Measurements from ENCODE around the gene LSAMP. TPM values are rescaled to one million over a fixed set of nuclear protein-coding genes. Genes with fewer than 3 reads are reported as not detected.

The LSAMP gene
- polyA plus RNA-seq, 1 of the 3 experiments (the other 2 are of a cell fraction) = 6.6 TPM

DNA sequence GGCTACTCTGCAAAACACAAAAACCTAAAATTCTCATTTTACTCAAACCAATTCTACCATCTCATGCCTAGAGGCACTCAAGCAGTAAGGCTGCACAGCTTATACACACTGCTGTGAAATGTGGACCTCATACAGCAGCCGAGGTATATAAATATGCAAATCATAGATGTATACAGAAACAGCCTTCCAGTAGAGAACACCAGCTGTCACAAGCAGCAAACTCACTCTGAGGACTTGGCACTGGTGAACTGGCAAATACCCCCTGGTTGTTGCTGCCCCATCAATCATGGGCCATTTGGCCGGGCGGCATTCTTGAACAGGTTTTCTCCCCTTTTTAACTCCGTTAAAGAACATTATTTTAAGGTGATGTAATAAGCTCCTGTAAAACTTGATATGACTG, 378.0 kb downstream of the LSAMP start (continued):
- no peak for TF ChIP-seq EP300 (IDR thresholded peaks at IDR 0.05; ENCODE audit: borderline replicate concordance in 1 of 2, low read depth in 1 of 2, low read length in 1 of 2)
- TF ChIP-seq TEAD4 (IDR thresholded peaks at IDR 0.05; ENCODE audit: borderline replicate concordance, insufficient read depth) = no peak
- TF ChIP-seq YY1 (IDR thresholded peaks at IDR 0.05; ENCODE audit: low read depth) = no peak

DNA sequence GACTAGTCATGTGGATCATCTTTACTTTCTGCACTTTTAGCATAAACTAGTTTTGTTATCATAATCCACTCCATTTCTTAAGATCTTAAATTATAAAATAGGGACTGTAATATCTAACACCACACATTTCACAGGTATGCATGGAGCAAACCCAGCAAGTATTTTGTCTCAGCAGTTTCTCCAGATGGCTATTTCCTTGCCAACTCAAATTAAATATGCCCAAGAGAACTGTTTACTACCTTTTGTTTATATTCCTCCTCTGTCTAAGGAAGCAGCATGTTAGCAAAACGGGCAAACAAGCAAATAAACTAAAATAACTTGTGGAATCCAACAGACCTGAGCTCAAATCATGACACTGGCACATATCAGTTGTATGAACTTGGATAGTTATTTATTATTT, 379.8 kb downstream of the LSAMP start:
- H3K4me2 ChIP-seq = no peak overlapping the region
- 41% methylated on average over 1 of the region's 1 CpG for WGBS (ENCODE audit: low lambda C conversion rate)
- no peak overlapping the region for H2AFZ ChIP-seq (ENCODE audit: low read depth)
- H3F3A ChIP-seq (replicated peaks; ENCODE audit: insufficient read depth) = no peaks in the 10 kb centered on the region
- H3K27me3 ChIP-seq (ENCODE audit: insufficient read depth) = no peaks in the 10 kb centered on the region
- peaks cover 0 to 9% of the 10 kb centered on the region in 2 experiments; a peak in 1 of 4 replicates for H3K4me1 ChIP-seq (ENCODE audit: control insufficient read depth in 1 of 2, insufficient read depth in 2 of 2, low read depth in 1 of 2, low read length in 1 of 2)
- H3K9me2 ChIP-seq = no peaks in the 10 kb centered on the region
- no peak overlapping the region for H3K27ac ChIP-seq (ENCODE audit: low read depth in 2 of 2, low read length in 1 of 2)
- no peak overlapping the region for H3K9ac ChIP-seq
- no peaks in the 10 kb centered on the region for H4K20me1 ChIP-seq (ENCODE audit: insufficient read depth)
- TF ChIP-seq ELF1 (IDR thresholded peaks at IDR 0.05) (no peak), USF1 (IDR thresholded peaks at IDR 0.05; ENCODE audit: borderline replicate concordance, low read depth) (no peak), SIN3A (IDR thresholded peaks at IDR 0.05; ENCODE audit: borderline replicate concordance, low read depth, low read length) (no peak), YY1 (IDR thresholded peaks at IDR 0.05; ENCODE audit: low read depth) (no peak), RAD21 (IDR thresholded peaks at IDR 0.05; ENCODE audit: low read length) (no peak), JUND (IDR thresholded peaks at IDR 0.05) (no peak), FOXJ3 (CRISPR knock-in tag; IDR thresholded peaks at IDR 0.05) (no peak), ZBTB33 (IDR thresholded peaks at IDR 0.05; ENCODE audit: borderline replicate concordance, low read depth) (no peak), IRF3 (IDR thresholded peaks at IDR 0.05; ENCODE audit: low read depth, low read length) (no peak), GATA2 (CRISPR knock-in tag; IDR thresholded peaks at IDR 0.05) (no peak)
- no peak for DNase-seq
- H3K36me3 ChIP-seq (replicated peaks in 1 of 2; ENCODE audit: control insufficient read depth in 1 of 2, insufficient read depth in 2 of 2, low read length in 1 of 2) = no peaks in the 10 kb centered on the region
- H3K79me2 ChIP-seq (ENCODE audit: insufficient read depth) = no peaks in the 10 kb centered on the region; the same call in 1 of the 2 replicates
- H3K4me3 ChIP-seq (ENCODE audit: low read depth in 2 of 2, low read length in 1 of 2) = no peak overlapping the region
- H3K9me3 ChIP-seq = no peaks in the 10 kb centered on the region
- ChIA-PET CTCF (no interaction called here), POLR2A (no interaction called here)

DNA sequence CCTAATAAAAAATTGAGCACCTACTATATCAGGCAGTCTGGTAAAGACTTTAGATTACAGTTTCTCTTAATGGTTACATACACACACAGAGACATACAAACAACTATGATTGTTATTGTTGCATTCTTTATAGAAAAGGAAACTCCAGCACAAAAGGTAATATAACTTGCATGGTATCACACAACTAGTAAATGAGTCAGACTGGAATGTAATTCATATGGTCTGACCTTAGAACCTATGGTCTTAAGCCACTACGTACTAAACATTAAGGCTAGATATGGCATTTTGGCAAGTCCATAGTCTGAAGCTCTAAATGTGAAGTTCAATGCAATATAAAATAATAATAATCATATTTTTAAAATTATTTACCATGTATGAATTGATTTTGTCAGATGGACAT, 380.6 kb downstream of the LSAMP start:
- no peak for DNase-seq
- CTCF ChIA-PET = no interaction called here
- no peaks in the 10 kb centered on the region for H3K27me3 ChIP-seq (ENCODE audit: insufficient read depth)
- H4K20me1 ChIP-seq (ENCODE audit: insufficient read depth) = no peaks in the 10 kb centered on the region
- POLR2A ChIA-PET = no interaction called here
- H3F3A ChIP-seq (replicated peaks; ENCODE audit: insufficient read depth) = peaks cover 4% of the 10 kb centered on the region
- no peak overlapping the region for H3K27ac ChIP-seq (ENCODE audit: low read depth in 2 of 2, low read length in 1 of 2)
- H3K36me3 ChIP-seq (replicated peaks in 1 of 2; ENCODE audit: control insufficient read depth in 1 of 2, insufficient read depth in 2 of 2, low read length in 1 of 2) = no peaks in the 10 kb centered on the region
- H3K9ac ChIP-seq = no peak overlapping the region
- H3K9me2 ChIP-seq = no peaks in the 10 kb centered on the region
- H2AFZ ChIP-seq (ENCODE audit: low read depth) = no peak overlapping the region
- H3K9me3 ChIP-seq = no peaks in the 10 kb centered on the region
- H3K4me3 ChIP-seq (ENCODE audit: low read depth in 2 of 2, low read length in 1 of 2) = no peak overlapping the region
- 77% methylated on average over 1 of the region's 1 CpG for WGBS (ENCODE audit: low lambda C conversion rate)
- H3K4me1 ChIP-seq (ENCODE audit: control insufficient read depth in 1 of 2, insufficient read depth in 2 of 2, low read depth in 1 of 2, low read length in 1 of 2) = peaks cover 2 to 18% of the 10 kb centered on the region in 2 experiments; a peak in 2 of 4 replicates
- H3K4me2 ChIP-seq = no peak overlapping the region
- H3K79me2 ChIP-seq (ENCODE audit: insufficient read depth) = no peaks in the 10 kb centered on the region; the same call in 1 of the 2 replicates
- TF ChIP-seq RXRA (IDR thresholded peaks at IDR 0.05; ENCODE audit: borderline replicate concordance, low read depth) = no peak
- no peak for TF ChIP-seq TEAD4 (IDR thresholded peaks at IDR 0.05; ENCODE audit: borderline replicate concordance, insufficient read depth)
- no peak for TF ChIP-seq FOSL2 (IDR thresholded peaks at IDR 0.05; ENCODE audit: borderline replicate concordance, low read depth)
- TF ChIP-seq FOXJ3 (CRISPR knock-in tag; IDR thresholded peaks at IDR 0.05) = no peak
- no peak for TF ChIP-seq ZBTB33 (IDR thresholded peaks at IDR 0.05; ENCODE audit: borderline replicate concordance, low read depth)
- no peak for TF ChIP-seq USF1 (IDR thresholded peaks at IDR 0.05; ENCODE audit: borderline replicate concordance, low read depth)
- no peak for TF ChIP-seq RCOR1 (IDR thresholded peaks at IDR 0.05; ENCODE audit: low read length)
- TF ChIP-seq TAF1 (IDR thresholded peaks at IDR 0.05; ENCODE audit: borderline replicate concordance, low read depth, low read length) = no peak
- TF ChIP-seq EZH2phosphoT487 (IDR thresholded peaks at IDR 0.05; ENCODE audit: borderline replicate concordance, low read depth) = no peak

Measured in SK-N-SH (cell line).